Stomach (tissue), 9 donors: ENCODE results near the gene VEGFB. TPM values are rescaled to one million over a fixed set of nuclear protein-coding genes. Genes with fewer than 3 reads are reported as not detected.

ENCODE experiments used
- DNase-seq, 2 donors: peaks; one replicate each; pipeline versions ENCODE4 v3.0.0 to v3.0.0-alpha.2; 2013 to 2019
- H3K27ac ChIP-seq, 5 donors: fragments of 200-600 bp in 4 of 5; sonication (generic) in 4 of 5; one replicate each; pipeline ENCODE4 v1.5.1; 2013 to 2019; ENCODE audit warnings: mild to moderate bottlenecking in 1 of 5, moderate library complexity in 1 of 5
- H3K27me3 ChIP-seq, 3 donors: fragments of 200-600 bp; sonication (generic); one replicate each; pipeline ENCODE4 v1.5.1; 2017 to 2019; ENCODE audit warnings: mixed run types in 1 of 3
- H3K36me3 ChIP-seq, 4 donors: fragments of 200-600 bp; sonication (generic); 1 replicate in 3 of 4; 2 replicates in 1 of 4; pipeline ENCODE4 v1.5.1; 2016 to 2019
- H3K4me1 ChIP-seq, 4 donors: fragments of 200-600 bp; sonication (generic); one replicate each; pipeline ENCODE4 v1.5.1; 2016 to 2019
- H3K4me3 ChIP-seq, 4 donors: fragments of 200-600 bp; sonication (generic) in 3 of 4; one replicate each; pipeline ENCODE4 v1.5.1; 2016 to 2019; ENCODE audit warnings: mild to moderate bottlenecking in 1 of 4
- H3K9me3 ChIP-seq, 4 donors: fragments of 200-600 bp; sonication (generic); one replicate each; pipeline ENCODE4 v1.5.1; 2016 to 2019
- CTCF ChIP-seq, 7 experiments: fragments of 450-650 bp in 4 of 7; fragments of 200-600 bp in 3 of 7; sonication (generic) in 3 of 7; IDR thresholded peaks; one replicate each; pipeline ENCODE4 v1.5.1; 2016 to 2019; ENCODE audit warnings: antibody characterized with exemption in 7 of 7, control low read depth in 2 of 7, mild to moderate bottlenecking in 1 of 7
- EP300 ChIP-seq: sonication (generic); formaldehyde crosslinking; IDR thresholded peaks from one replicate; pipeline ENCODE4 v1.6.1; 2017; ENCODE audit warnings: antibody characterized with exemption
- POLR2A ChIP-seq, 4 donors: fragments of 450-650 bp; IDR thresholded peaks; one replicate each; pipeline ENCODE4 v1.6.1; 2016; ENCODE audit warnings: antibody characterized with exemption in 4 of 4, control low read depth in 2 of 4, mild to moderate bottlenecking in 1 of 4, moderate library complexity in 1 of 4
- POLR2AphosphoS5 ChIP-seq, 3 donors: sonication (generic); formaldehyde crosslinking; IDR thresholded peaks; one replicate each; pipeline ENCODE4 v1.6.1; 2016; ENCODE audit warnings: antibody characterized with exemption in 3 of 3
- WGBS, 5 donors: extraction: QIAGEN DNeasy Blood & Tissue Kit in 3 of 5; methylation state at CpG; one replicate each; pipeline versions ENCODE4 v1.1.5 to v1.1.7; 2013 to 2018; 5-methylcytosine and 5-hydroxymethylcytosine counted together
- intact Hi-C: fragments of 100-400 bp; cut with DNase I; formaldehyde crosslinking; loops from one replicate; pipeline ENCODE4 v1.15.1; 2023; ENCODE audit warnings: low total_unique reads
- polyA plus RNA-seq, 3 donors: library from polyadenylated mRNA; stranded (reverse); fragments of 200-250 nt; gene quantifications; one replicate each; pipeline ENCODE4 v1.2.3, GENCODE V29; 2013
- total RNA-seq, 5 donors: library from RNA; depleted of rRNA; stranded (reverse); fragments of >200 nt; gene quantifications; one replicate each; pipeline versions ENCODE4 v1.1.0 to v1.2.3, GENCODE V29; 2014 to 2016
- donor health status: healthy with polysubstance abuse.
- donor health status: Bipolar disorder and iron deficiency.
- donor health status: healthy.

Gene VEGFB
- total and polyA plus RNA-seq, 8 donors, result 2.9 to 167 (median 65.1) TPM

- H3K27me3 ChIP-seq, result no peaks in the 10 kb centered on the region
- peaks cover 12 to 14% (median 13%) of the 10 kb centered on the region in 4 donors for H3K36me3 ChIP-seq
- peaks cover 28 to 60% (median 54%) of the 10 kb centered on the region in 4 donors for H3K4me1 ChIP-seq
- no peak for DNase-seq
- no peaks in the 10 kb centered on the region for H3K9me3 ChIP-seq
- intact Hi-C loops, result no loop called here
- 21 to 33% (median 26%) methylated on average over 9 to 13 of the region's 13 CpGs for WGBS, 5 donors
- TF ChIP-seq CTCF (IDR thresholded peaks at IDR 0.05) (no peak), POLR2AphosphoS5 (IDR thresholded peaks at IDR 0.05) (no peak), EP300 (no peak), POLR2A (IDR thresholded peaks at IDR 0.05) (no peak)
- peak overlapping the region in 2 of 5 donors; percentile 86 to 89 for H3K27ac ChIP-seq
- H3K4me3 ChIP-seq, result peak overlapping the region; percentile 80 to 86 (median 84)
Measured at GRCh38 chr11:64250415-64251015, 16.1 kb downstream of the VEGFB start.

- H3K27me3 ChIP-seq, result no peaks in the 10 kb centered on the region
- 0 to 1% (median 0%) methylated on average over 5 to 75 of the region's 75 CpGs for WGBS, 5 donors
- peak within 1 kb of the TSS; percentile 77 to 89 (median 81) for H3K27ac ChIP-seq
- H3K36me3 ChIP-seq, result peaks cover 19 to 21% (median 20%) of the 10 kb centered on the region in 4 donors
- H3K9me3 ChIP-seq, result no peaks in the 10 kb centered on the region
- TF ChIP-seq EP300 (no peak), POLR2AphosphoS5 (IDR thresholded peaks at IDR 0.05) (peak in 1 of 3 donors; percentile 66), CTCF (IDR thresholded peaks at IDR 0.05) (peak in 5 of 7 experiments; percentile 37 to 99 (median 78))
- intact Hi-C loops, result no loop called here
- peak; percentile 71 to 75 for DNase-seq
- H3K4me1 ChIP-seq, result peaks cover 22 to 53% (median 47%) of the 10 kb centered on the region in 4 donors
- H3K4me3 ChIP-seq, result peak within 1 kb of the TSS; percentile 80 to 86 (median 84)
Measured at GRCh38 chr11:64251016-64251752, 16.8 kb downstream of the VEGFB start, which contains the start of gene PLCB3. Gene PLCB3 (plus strand): TSS chr11:64251530. CDS start chr11:64251650, 120 bp downstream.

- intact Hi-C loops, result no loop called here
- 0 to 4% (median 2%) methylated on average over 5 to 18 of the region's 18 CpGs for WGBS, 5 donors
- Histone ChIP-seq H3K27ac (peak overlapping the region; percentile 77 to 89 (median 81)), H3K4me1 (peaks cover 22 to 53% (median 46%) of the 10 kb centered on the region in 4 donors), H3K36me3 (peaks cover 24 to 26% (median 25%) of the 10 kb centered on the region in 4 donors), H3K27me3 (no peaks in the 10 kb centered on the region), H3K4me3 (peak overlapping the region; percentile 80 to 86 (median 84)), H3K9me3 (no peaks in the 10 kb centered on the region)
- no peak for DNase-seq
- no peak for TF ChIP-seq CTCF (IDR thresholded peaks at IDR 0.05)
Measured at GRCh38 chr11:64251753-64252002, 17.3 kb downstream of the VEGFB start.

GRCh38 chr11:64252003-64252872 is 17.9 kb downstream of the VEGFB start:
- no peaks in the 10 kb centered on the region for H3K9me3 ChIP-seq
- H3K4me3 ChIP-seq, result peak overlapping the region; percentile 80 to 86 (median 84)
- WGBS, 5 donors, result 2 to 8% (median 4%) methylated on average over 22 to 23 of the region's 23 CpGs
- DNase-seq, result peak; percentile 78 to 81
- H3K36me3 ChIP-seq, result peaks cover 27 to 32% (median 30%) of the 10 kb centered on the region in 4 donors
- H3K4me1 ChIP-seq, result peaks cover 22 to 47% (median 41%) of the 10 kb centered on the region in 4 donors
- no peaks in the 10 kb centered on the region for H3K27me3 ChIP-seq
- peak overlapping the region; percentile 77 to 89 (median 81) for H3K27ac ChIP-seq
- TF ChIP-seq POLR2AphosphoS5 (IDR thresholded peaks at IDR 0.05) (peak in 2 of 3 donors; percentile 36 to 57), EP300 (no peak), CTCF (IDR thresholded peaks at IDR 0.05) (peak in 3 of 7 experiments; percentile 7 to 18 (median 9)), POLR2A (IDR thresholded peaks at IDR 0.05) (no peak)
- intact Hi-C loops, result no loop called here
